Forelimb muscle (tissue), 1 donor: ENCODE data around the gene PPP1R13B. TPM values are rescaled to one million over a fixed set of nuclear protein-coding genes. Genes with fewer than 3 reads are reported as not detected.

ENCODE experiments used
- DNase-seq: peaks from one replicate; pipeline ENCODE4 v3.0.0-alpha.2; 2013; ENCODE audit warnings: low read depth
- polyA plus RNA-seq: library from polyadenylated mRNA; unstranded; fragments of 120-200 nt; gene quantifications from one replicate; pipeline ENCODE4 v1.2.1, GENCODE V29; 2013; ENCODE audit not compliant: insufficient read length

Gene PPP1R13B
- polyA plus RNA-seq, 1 donor = 7.7 TPM

DNA sequence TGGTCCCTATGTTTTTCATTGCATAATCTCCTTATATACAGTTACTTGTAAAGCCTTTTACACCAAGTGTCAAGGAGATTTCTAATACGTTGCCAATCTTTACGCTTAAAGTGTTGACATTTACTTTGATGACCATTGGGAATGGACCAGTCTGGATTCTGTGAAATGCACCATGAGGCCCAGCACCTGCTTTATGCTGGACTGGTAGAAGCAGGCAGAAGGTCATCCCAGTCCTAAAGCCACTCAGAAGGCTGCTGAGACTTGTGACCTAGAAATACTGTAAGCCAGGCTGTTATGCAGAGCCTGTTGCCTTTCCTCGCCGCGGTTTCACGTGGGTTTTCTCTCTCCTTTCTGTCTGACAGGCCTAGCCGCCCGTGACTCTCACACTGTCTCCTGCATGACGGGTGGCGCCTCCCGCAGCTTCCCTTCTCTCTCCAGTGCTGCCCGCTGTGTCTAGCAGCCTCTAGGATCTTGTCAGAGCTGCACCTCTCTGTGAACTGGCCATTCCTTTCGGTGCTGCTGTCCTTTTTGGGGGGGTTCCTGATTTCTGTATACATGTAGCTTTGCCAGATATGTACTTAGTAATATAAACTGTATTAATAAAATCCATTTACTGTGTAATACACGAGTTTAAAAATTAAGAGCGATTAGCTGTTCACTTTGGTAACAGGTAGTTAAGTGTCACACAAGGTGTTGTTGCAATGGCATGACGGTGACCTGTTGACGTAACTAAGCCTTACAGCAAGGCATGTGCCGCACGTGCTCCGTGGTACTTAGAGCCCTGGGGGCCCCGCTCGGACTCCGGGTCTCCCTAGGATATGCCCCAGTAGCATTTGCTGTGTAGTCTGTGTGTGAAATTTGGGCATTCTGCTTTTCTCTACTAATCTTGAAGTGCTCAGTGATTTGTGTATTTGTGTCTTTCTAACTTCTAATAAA, 161.8 kb downstream of the PPP1R13B start:
- DNase-seq = no peak

DNA sequence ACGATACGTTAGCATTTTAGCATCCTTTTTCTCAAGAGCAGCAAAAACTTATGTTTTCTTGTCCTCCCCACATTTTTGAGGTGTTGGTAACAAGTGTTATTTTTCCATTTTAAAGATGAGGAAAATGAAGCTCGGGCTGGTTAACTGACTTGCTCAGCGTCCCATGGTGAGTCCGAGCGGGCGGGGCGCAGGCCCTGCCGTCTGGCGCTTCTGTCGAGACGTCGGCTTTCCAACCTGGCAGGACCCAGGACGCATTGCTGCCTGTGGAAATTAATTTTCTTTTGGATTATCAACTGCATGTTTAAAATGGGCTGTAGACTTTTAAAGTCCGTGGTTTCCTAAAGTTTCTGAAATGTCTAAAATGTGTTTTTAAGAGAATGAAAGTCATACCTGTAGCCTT, 162.5 kb downstream of the PPP1R13B start:
- no peak for DNase-seq

DNA sequence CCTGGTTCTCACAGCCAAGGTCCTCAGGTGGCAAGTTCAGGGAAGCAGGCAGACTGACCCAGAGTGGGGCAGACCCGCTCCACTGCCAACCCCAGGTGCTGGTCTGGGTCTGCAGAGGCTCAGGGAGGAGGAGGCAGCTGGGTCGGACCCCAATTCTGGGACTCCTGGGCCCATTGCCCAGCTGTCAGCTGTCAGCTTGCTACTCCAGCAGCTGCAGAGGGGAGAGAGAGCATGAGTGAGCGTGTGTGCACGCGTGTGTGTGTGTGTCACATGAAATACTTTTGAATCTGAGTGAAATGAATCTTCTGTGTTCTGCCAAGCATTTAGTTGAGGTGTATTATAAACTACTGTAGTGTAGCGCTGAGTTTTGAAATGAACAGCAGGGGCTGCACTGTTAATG, 162.9 kb downstream of the PPP1R13B start:
- DNase-seq = no peak

Other genes starting within 250 kb of the PPP1R13B start
- gene KLC1, start 218.4 kb downstream of the PPP1R13B start, polyA plus RNA-seq = 104 TPM
- 10.2 TPM for gene XRCC3, start 132.1 kb downstream of the PPP1R13B start, polyA plus RNA-seq
- 42.2 TPM for gene ZFYVE21, start 131.8 kb downstream of the PPP1R13B start, polyA plus RNA-seq
- gene TDRD9, start 80.9 kb upstream of the PPP1R13B start, polyA plus RNA-seq = 0.62 TPM
- not detected for gene RD3L, start 95.0 kb upstream of the PPP1R13B start, polyA plus RNA-seq
- 2.5 TPM for gene ASPG, start 238.1 kb upstream of the PPP1R13B start, polyA plus RNA-seq